GM10847 (cell line): ENCODE measurements around the gene SWT1.

Source experiments
- POLR2A ChIP-seq: IDR thresholded peaks from 2 replicates; pipeline ENCODE4 v1.6.1; 2011; ENCODE audit not compliant: insufficient read length; ENCODE audit errors: extremely low read depth

SWT1 gene

DNA sequence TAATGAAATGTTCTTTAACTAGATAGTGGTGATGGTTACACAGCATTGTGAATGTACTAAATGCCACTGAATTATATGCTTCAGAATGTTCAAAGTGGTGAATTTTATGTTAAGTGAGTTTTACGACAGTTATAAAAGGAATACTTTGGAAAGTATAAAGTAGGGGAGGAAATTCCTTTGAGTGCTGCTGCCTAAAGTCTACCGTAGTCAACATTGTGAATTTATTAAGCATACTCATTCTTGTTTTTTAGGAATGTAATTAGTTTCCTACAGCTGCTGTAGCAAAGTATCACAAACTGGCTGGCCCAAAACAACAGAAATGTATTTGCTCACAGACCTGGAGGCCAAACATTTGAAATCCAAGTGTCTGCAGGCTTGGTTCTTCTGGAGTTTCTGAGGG is 73.0 kb downstream of the SWT1 start:
- TF ChIP-seq POLR2A, result no peak

GRCh38 chr1:185232874-185233273 is 75.9 kb downstream of the SWT1 start:
- TF ChIP-seq POLR2A, result no peak

GRCh38 chr1:185237661-185238060 is 80.7 kb downstream of the SWT1 start:
- no peak for TF ChIP-seq POLR2A

- TF ChIP-seq POLR2A, result no peak
Measured at GRCh38 chr1:185238447-185238846, 81.5 kb downstream of the SWT1 start.

GRCh38 chr1:185239861-185240260 is 82.9 kb downstream of the SWT1 start:
- TF ChIP-seq POLR2A, result no peak

DNA sequence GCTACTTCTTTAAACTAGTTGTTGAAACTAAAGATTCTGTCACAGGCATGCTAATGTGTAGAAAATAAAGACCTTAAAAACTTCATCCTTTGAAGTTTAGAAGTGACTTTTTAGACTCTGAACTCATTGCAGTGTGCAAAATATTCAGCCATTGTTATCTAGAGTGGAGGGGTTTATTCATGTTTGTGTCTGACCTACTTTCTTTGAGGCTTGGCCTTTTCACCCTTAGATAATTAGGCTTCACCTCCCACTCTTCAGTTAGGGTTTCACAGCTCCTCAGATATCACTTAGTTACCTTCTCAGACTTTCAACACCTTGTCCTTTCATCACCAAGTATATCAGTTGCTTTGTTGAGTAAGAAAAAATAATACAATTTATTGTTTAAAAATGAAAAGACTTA is 84.2 kb downstream of the SWT1 start:
- no peak for TF ChIP-seq POLR2A

- no peak for TF ChIP-seq POLR2A
Measured at GRCh38 chr1:185244015-185244747, 87.2 kb downstream of the SWT1 start.

DNA sequence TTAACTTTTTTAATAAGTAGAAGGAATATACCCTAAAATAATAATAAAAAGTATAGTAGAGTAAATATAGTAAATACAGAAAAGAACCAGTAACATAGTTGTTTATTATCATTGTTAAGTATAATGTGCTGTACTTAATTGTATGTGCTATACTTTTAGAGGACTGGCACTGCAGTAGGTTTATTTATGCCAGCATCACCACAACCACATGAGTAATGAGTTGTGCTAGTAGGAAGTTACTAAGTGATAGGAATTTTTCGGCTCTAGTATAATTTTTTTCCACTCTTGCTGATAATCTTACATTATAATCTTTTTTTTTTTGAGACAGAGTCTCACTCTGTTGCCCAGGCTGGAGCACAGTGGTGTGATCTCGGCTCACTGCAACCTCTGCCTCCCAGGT is 88.5 kb downstream of the SWT1 start:
- TF ChIP-seq POLR2A, result no peak

GRCh38 chr1:185249563-185249962 is 92.6 kb downstream of the SWT1 start:
- no peak for TF ChIP-seq POLR2A

DNA sequence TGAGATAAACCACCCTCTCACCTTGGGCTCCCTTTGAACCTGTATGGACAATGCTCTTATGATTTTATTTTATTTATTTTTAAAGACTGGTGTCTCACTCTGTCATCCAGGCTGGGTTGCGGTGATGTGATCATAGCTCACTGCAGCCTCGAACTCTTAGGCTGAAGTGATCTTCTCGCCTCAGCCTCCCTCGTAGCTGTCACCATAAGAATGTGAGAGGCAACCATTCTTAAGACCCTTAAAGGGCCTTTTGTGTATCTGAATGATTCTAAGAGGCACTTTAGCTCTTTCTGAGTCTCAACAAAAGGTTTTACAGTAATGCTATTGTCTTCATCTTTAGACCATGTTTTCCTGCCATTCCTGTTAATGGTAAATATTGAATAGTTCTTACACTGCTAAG is 93.1 kb downstream of the SWT1 start:
- no peak for TF ChIP-seq POLR2A

GRCh38 chr1:185257950-185258208 is 100.9 kb downstream of the SWT1 start:
- no peak for TF ChIP-seq POLR2A

DNA sequence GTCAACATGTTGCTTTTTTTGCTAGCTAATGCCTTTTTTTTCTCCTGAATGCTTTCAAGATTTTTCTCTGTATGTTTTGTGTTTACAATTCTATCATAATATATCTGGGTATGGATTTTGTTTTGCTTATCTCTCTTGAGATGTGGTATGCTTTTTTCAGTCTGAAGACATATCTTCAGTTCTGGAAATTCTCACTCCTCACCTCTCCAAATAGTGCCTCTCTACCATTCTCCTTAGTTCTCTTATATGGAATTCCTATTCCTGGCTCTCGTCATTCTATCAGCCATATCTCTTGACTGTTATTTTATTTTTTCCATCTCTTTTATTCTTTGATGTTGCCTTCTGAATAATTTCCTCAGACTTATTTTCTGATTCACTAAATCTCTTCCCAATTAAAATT is 101.7 kb downstream of the SWT1 start:
- no peak for TF ChIP-seq POLR2A

GRCh38 chr1:185260611-185261010 is 103.6 kb downstream of the SWT1 start:
- no peak for TF ChIP-seq POLR2A

DNA sequence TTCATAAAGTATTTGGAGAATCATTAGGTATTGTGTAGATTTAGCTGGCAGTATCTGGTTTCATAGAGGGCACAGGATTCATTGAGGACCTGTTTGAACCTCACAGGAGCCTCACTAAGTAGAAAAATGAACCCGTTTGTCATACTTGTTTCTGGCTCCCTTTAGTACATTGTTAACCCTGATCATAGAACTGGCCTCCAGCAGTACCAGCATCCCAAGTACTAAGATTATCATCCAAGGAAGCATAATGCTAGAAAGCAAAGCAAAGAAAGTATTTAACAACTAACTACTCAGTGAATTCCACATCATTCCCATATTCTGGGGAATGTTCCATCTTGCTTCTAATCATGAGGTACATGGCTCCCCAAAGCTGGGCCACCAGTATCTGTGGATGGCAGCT is 105.2 kb downstream of the SWT1 start:
- no peak for TF ChIP-seq POLR2A

DNA sequence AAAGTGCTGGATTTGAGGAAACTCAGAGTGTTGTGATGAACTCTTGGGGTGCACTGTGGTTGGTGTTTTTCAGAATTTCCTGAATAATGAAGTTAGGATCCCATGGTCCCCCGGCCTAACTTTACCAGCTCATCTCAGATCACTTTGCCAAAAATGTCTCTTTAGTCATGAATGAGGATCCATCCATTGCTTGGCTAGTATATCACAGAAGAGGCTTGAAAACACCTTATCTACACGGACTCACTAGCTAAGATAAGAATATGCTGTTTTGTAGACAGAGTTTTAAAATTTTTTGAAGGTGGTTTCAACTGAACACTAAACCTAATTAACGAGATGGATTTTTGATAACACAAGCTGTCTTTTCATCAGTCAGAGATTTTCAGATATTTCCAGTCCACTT is 106.3 kb downstream of the SWT1 start:
- TF ChIP-seq POLR2A, result no peak

DNA sequence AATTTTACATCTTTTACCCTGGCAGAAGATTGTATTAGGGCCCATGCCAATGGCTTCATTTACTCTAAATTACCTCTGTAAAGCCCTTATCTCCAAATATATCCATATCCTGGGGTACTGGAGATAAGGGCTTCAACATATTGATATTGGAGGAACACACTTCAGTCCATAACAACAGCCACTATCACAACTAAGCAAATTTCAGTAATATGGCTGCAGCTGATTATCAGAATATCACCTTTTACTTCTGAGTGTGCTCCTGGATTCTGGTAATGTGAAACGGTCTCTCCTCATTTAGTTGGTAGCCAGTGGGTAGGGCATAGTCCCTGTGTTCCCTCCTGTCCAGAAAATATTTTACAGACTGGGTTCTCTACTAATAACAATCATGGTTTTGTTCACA is 106.8 kb downstream of the SWT1 start:
- TF ChIP-seq POLR2A, result no peak

DNA sequence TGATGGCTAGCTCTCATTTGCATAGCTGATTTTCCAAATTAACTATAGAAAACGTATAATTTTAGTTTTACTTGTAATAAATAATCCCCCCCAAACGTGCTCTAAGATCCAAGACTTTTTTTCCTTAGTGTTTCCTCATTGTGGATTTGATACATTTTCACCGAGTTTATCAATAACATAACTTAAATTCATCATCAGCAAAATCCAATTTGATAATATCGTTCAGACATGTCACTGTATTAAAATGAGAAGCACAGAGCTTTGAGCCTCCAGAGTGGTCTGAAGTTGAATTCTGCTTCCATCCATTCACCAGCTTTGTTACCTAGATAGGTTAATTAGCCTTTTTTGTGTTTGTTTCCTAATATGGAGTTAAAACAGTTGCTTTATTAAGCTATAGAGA is 108.3 kb downstream of the SWT1 start:
- TF ChIP-seq POLR2A, result no peak

DNA sequence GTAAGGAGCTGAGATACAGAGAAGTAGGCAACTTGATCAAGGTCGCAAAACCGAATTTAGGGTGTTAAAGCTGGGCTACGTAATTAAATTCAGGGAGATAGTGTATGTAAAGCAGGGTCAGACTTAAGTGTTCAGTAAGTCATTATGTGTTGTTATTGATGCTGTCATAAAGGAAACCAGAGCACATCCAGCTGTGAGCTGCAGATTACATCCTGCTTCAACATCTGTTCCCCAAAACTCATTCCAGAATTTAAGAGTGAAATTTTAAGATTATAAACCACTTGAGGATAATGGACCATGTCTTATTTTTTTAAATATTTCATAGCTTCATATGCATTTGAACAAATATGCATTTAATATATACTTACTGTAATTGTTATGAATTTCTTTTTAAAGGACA is 110.3 kb downstream of the SWT1 start:
- TF ChIP-seq POLR2A, result no peak
